Measurements from ENCODE around the gene PUM1. TPM values are rescaled to one million over a fixed set of nuclear protein-coding genes. Genes with fewer than 3 reads are reported as not detected.

The PUM1 gene
- total RNA-seq, 1 donor from 2014 or later = 88.6 TPM

- no peak overlapping the region for H3K4me3 ChIP-seq
- H3K9me3 ChIP-seq = no peaks in the 10 kb centered on the region
- H3K27ac ChIP-seq = no peak overlapping the region
- H3K36me3 ChIP-seq = no peaks in the 10 kb centered on the region
- no peaks in the 10 kb centered on the region for H3K27me3 ChIP-seq
- TF ChIP-seq CTCF (IDR thresholded peaks at IDR 0.05) (no peak), POLR2AphosphoS5 (IDR thresholded peaks at IDR 0.05; ENCODE audit: insufficient read depth in 1 of 2, low read depth in 1 of 2) (no peak), POLR2A (IDR thresholded peaks at IDR 0.05) (no peak)
- intact Hi-C loops (cut with DNase I) = no loop called here
- peaks cover 84% of the 10 kb centered on the region for H3K4me1 ChIP-seq
- no peak for DNase-seq (ENCODE audit: extremely low spot score in 2 of 2)
Observed at GRCh38 chr1:31027693-31028526, 37.6 kb downstream of the PUM1 start.

DNA sequence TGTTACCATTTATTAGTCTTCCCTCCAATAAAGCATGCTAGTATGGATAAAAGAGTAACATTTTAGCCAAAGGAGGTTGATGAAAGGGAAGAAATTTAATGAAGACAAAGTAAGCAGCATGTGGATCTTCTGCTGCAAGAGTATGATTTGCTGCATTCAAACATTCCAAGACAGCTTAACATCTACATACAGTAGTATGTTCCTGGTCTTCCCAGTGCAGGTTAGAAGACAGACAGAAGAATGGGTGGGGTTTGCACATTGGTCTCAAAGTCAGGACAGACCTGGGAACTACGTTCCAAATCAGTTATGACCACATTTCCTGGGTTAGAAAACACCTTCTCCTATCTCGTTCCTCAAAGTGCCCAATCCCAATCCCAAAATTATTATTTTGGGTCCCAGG is 43.3 kb downstream of the PUM1 start:
- no peaks in the 10 kb centered on the region for H3K27me3 ChIP-seq
- TF ChIP-seq CTCF (IDR thresholded peaks at IDR 0.05) (no peak), POLR2A (IDR thresholded peaks at IDR 0.05) (no peak), POLR2AphosphoS5 (IDR thresholded peaks at IDR 0.05; ENCODE audit: insufficient read depth in 1 of 2, low read depth in 1 of 2) (no peak)
- no peak overlapping the region for H3K4me3 ChIP-seq
- no peak for DNase-seq (ENCODE audit: extremely low spot score in 2 of 2)
- no peak overlapping the region for H3K27ac ChIP-seq
- H3K36me3 ChIP-seq = no peaks in the 10 kb centered on the region
- intact Hi-C loops (cut with DNase I) = no loop called here
- peaks cover 74% of the 10 kb centered on the region for H3K4me1 ChIP-seq
- no peaks in the 10 kb centered on the region for H3K9me3 ChIP-seq

- no peak for DNase-seq (ENCODE audit: extremely low spot score in 2 of 2)
- Histone ChIP-seq H3K9me3 (no peaks in the 10 kb centered on the region), H3K4me1 (peaks cover 84% of the 10 kb centered on the region), H3K36me3 (no peaks in the 10 kb centered on the region), H3K27ac (no peak overlapping the region), H3K27me3 (no peaks in the 10 kb centered on the region), H3K4me3 (no peak overlapping the region)
- intact Hi-C loops (cut with DNase I) = no loop called here
- no peak for TF ChIP-seq CTCF (IDR thresholded peaks at IDR 0.05)
Observed at GRCh38 chr1:31020007-31020790, 45.3 kb downstream of the PUM1 start.

GRCh38 chr1:31019401-31019800 is 46.1 kb downstream of the PUM1 start:
- TF ChIP-seq POLR2A (IDR thresholded peaks at IDR 0.05) = no peak
- TF ChIP-seq CTCF (IDR thresholded peaks at IDR 0.05) = no peak
- TF ChIP-seq POLR2AphosphoS5 (IDR thresholded peaks at IDR 0.05; ENCODE audit: insufficient read depth in 1 of 2, low read depth in 1 of 2) = no peak
- no peak for DNase-seq (ENCODE audit: extremely low spot score in 2 of 2)
- no peak overlapping the region for H3K4me3 ChIP-seq
- no peaks in the 10 kb centered on the region for H3K36me3 ChIP-seq
- intact Hi-C loops (cut with DNase I) = no loop called here
- peaks cover 79% of the 10 kb centered on the region for H3K4me1 ChIP-seq
- no peaks in the 10 kb centered on the region for H3K9me3 ChIP-seq
- no peak overlapping the region for H3K27ac ChIP-seq
- H3K27me3 ChIP-seq = no peaks in the 10 kb centered on the region

- no peak for TF ChIP-seq POLR2A (IDR thresholded peaks at IDR 0.05)
- TF ChIP-seq POLR2AphosphoS5 (IDR thresholded peaks at IDR 0.05; ENCODE audit: insufficient read depth in 1 of 2, low read depth in 1 of 2) = no peak
- no peak for TF ChIP-seq CTCF (IDR thresholded peaks at IDR 0.05)
- peaks cover 82% of the 10 kb centered on the region for H3K4me1 ChIP-seq
- intact Hi-C loops (cut with DNase I) = no loop called here
Observed at GRCh38 chr1:31016868-31017267, 48.6 kb downstream of the PUM1 start.

More at GRCh38 chr1:31016868-31017267, 48.6 kb downstream of the PUM1 start:
- Histone ChIP-seq H3K4me3 (no peak overlapping the region), H3K27ac (no peak overlapping the region), H3K27me3 (no peaks in the 10 kb centered on the region), H3K9me3 (no peaks in the 10 kb centered on the region), H3K36me3 (no peaks in the 10 kb centered on the region)
- DNase-seq (ENCODE audit: extremely low spot score in 2 of 2) = no peak

Data from vagina (tissue), 2 donors.